Measurements from ENCODE around the gene RUSC2.

The RUSC2 gene

DNA sequence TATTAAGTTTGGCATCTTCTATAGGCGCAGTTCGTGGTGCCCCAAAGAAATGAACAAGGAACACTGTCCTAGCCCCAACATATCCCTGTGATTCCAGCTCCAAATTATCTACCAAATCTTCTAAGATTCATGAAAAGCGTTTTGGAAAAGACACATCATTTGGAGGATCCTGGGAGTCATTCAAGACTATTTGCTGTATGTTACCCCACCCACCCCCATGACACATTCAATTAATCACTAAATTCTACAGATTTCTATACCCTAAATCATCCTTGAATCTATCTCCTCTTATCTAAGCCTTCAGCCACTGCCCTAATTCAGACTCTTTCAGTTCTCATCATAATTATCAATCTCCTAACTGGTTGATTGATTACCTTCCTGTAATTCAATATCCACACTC is 5.5 kb upstream of the RUSC2 start:
- TF ChIP-seq, protein P1, sequence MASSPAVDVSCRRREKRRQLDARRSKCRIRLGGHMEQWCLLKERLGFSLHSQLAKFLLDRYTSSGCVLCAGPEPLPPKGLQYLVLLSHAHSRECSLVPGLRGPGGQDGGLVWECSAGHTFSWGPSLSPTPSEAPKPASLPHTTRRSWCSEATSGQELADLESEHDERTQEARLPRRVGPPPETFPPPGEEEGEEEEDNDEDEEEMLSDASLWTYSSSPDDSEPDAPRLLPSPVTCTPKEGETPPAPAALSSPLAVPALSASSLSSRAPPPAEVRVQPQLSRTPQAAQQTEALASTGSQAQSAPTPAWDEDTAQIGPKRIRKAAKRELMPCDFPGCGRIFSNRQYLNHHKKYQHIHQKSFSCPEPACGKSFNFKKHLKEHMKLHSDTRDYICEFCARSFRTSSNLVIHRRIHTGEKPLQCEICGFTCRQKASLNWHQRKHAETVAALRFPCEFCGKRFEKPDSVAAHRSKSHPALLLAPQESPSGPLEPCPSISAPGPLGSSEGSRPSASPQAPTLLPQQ (tag by site-specific recombination; IDR thresholded peaks at IDR 0.05), result no peak
- TF ChIP-seq ZNF114 (tag by site-specific recombination; IDR thresholded peaks at IDR 0.05) (no peak), ZNF426 (tag by site-specific recombination; IDR thresholded peaks at IDR 0.05) (no peak), ZNF548 (tag by site-specific recombination; IDR thresholded peaks at IDR 0.05) (no peak), MZF1 (tag by site-specific recombination; IDR thresholded peaks at IDR 0.05; ENCODE audit: borderline replicate concordance) (no peak), SETDB1 (IDR thresholded peaks at IDR 0.05; ENCODE audit: insufficient read length, low read length) (no peak), ZNF19 (tag by site-specific recombination; IDR thresholded peaks at IDR 0.05; ENCODE audit: low read depth) (no peak), ZNF133 (tag by site-specific recombination; IDR thresholded peaks at IDR 0.05) (no peak), BCL11B (tag by site-specific recombination; IDR thresholded peaks at IDR 0.05; ENCODE audit: low read depth) (no peak)
- TF ChIP-seq, protein P2, sequence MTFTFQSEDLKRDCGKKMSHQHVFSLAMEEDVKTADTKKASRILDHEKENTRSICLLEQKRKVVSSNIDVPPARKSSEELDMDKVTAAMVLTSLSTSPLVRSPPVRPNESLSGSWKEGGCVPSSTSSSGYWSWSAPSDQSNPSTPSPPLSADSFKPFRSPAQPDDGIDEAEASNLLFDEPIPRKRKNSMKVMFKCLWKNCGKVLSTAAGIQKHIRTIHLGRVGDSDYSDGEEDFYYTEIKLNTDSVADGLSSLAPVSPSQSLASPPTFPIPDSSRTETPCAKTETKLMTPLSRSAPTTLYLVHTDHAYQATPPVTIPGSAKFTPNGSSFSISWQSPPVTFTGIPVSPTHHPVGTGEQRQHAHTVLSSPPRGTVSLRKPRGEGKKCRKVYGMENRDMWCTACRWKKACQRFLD (tag by site-specific recombination; IDR thresholded peaks at IDR 0.05), result no peak
- TF ChIP-seq, protein P3, sequence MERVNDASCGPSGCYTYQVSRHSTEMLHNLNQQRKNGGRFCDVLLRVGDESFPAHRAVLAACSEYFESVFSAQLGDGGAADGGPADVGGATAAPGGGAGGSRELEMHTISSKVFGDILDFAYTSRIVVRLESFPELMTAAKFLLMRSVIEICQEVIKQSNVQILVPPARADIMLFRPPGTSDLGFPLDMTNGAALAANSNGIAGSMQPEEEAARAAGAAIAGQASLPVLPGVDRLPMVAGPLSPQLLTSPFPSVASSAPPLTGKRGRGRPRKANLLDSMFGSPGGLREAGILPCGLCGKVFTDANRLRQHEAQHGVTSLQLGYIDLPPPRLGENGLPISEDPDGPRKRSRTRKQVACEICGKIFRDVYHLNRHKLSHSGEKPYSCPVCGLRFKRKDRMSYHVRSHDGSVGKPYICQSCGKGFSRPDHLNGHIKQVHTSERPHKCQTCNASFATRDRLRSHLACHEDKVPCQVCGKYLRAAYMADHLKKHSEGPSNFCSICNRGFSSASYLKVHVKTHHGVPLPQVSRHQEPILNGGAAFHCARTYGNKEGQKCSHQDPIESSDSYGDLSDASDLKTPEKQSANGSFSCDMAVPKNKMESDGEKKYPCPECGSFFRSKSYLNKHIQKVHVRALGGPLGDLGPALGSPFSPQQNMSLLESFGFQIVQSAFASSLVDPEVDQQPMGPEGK (tag by site-specific recombination; IDR thresholded peaks at IDR 0.05), result no peak
- Histone ChIP-seq H3K27ac (ENCODE audit: extremely low read depth, low read depth, low read length) (no peak overlapping the region), H3K36me3 (ENCODE audit: control insufficient read depth in 2 of 2, insufficient read depth in 1 of 2, low read length in 2 of 2) (no peaks in the 10 kb centered on the region), H3K4me1 (ENCODE audit: control insufficient read depth, insufficient read depth, low read length) (no peaks in the 10 kb centered on the region), H3K4me3 (ENCODE audit: low read depth, low read length) (no peak overlapping the region), H3K9me3 (ENCODE audit: control insufficient read depth, insufficient read depth, low read depth, low read length) (no peaks in the 10 kb centered on the region)
- ChIA-PET CTCF (interaction anchor here (0.7 to 5.1 kb wide), 4 partner anchors 8 to 68 kb away, joined by 3 to 65 read pairs (median 4); no protein-coding TSS in a partner anchor), POLR2A (no interaction called here)

DNA sequence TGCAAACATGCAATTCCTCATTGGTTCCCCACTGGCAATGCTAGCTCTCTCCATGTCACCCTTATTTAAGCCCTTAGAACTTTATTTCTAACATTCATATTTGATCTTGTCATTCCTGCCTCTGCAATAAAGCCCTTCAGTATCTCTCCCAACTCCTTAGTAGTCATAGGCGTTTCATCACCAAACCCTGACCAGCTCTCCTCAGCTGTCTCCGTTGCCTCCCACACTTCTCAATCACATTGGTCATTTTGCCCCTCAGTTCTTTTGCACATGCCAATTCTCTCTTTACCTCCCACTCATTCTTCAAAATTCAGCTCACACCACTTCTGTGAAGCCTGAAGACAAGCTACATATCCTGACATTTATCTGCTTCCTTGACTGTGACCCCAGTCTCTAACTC is 2.8 kb upstream of the RUSC2 start:
- TF ChIP-seq, protein P4, sequence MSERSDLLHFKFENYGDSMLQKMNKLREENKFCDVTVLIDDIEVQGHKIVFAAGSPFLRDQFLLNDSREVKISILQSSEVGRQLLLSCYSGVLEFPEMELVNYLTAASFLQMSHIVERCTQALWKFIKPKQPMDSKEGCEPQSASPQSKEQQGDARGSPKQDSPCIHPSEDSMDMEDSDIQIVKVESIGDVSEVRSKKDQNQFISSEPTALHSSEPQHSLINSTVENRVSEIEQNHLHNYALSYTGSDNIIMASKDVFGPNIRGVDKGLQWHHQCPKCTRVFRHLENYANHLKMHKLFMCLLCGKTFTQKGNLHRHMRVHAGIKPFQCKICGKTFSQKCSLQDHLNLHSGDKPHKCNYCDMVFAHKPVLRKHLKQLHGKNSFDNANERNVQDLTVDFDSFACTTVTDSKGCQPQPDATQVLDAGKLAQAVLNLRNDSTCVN (tag by site-specific recombination; optimal IDR thresholded peaks at IDR 0.05), result no peak
- no peak for TF ChIP-seq ZNF19 (tag by site-specific recombination; IDR thresholded peaks at IDR 0.05; ENCODE audit: low read depth)
- TF ChIP-seq ZNF785 (tag by site-specific recombination; IDR thresholded peaks at IDR 0.05), result no peak
- TF ChIP-seq FEZF1 (tag by site-specific recombination; IDR thresholded peaks at IDR 0.05), result no peak
- no peak for TF ChIP-seq ZIC2 (tag by site-specific recombination; IDR thresholded peaks at IDR 0.05)
- no peak for TF ChIP-seq ZNF416 (tag by site-specific recombination; IDR thresholded peaks at IDR 0.05)
- Histone ChIP-seq H3K36me3 (ENCODE audit: control insufficient read depth in 2 of 2, insufficient read depth in 1 of 2, low read length in 2 of 2) (no peaks in the 10 kb centered on the region), H3K9me3 (ENCODE audit: control insufficient read depth, insufficient read depth, low read depth, low read length) (no peaks in the 10 kb centered on the region), H3K4me3 (ENCODE audit: low read depth, low read length) (no peak overlapping the region), H3K4me1 (ENCODE audit: control insufficient read depth, insufficient read depth, low read length) (peaks cover 3% of the 10 kb centered on the region; the same call in 1 of the 2 replicates), H3K27ac (ENCODE audit: extremely low read depth, low read depth, low read length) (no peak overlapping the region)
- ChIA-PET CTCF (interaction anchor here (0.7 to 5.1 kb wide), 6 partner anchors 12 to 492 kb away, joined by 3 to 65 read pairs (median 4); no protein-coding TSS in a partner anchor), POLR2A (no interaction called here)

DNA sequence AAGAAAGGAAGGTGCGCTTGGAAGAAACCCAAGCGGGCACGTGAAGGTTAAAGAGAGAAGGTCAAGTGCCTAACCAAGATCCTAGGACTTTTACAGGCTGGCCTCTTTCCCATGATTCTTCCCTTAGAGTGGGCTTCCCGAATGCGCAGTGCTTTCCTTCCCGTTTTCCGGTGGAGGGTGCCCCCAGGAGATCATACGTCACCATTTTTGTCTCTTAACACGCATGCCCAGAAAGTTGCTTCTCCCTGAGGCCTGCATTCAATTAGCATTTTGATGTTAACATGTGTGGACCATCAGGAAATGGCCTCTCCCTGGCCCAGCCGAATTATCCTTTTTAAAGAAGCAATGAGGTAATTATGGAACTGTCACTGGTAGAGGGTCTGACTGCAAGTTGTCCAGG is 1.9 kb upstream of the RUSC2 start:
- Histone ChIP-seq H3K27ac (ENCODE audit: extremely low read depth, low read depth, low read length) (no peak overlapping the region), H3K9me3 (ENCODE audit: control insufficient read depth, insufficient read depth, low read depth, low read length) (no peaks in the 10 kb centered on the region), H3K4me1 (ENCODE audit: control insufficient read depth, insufficient read depth, low read length) (peaks cover 3% of the 10 kb centered on the region; the same call in 1 of the 2 replicates), H3K4me3 (ENCODE audit: low read depth, low read length) (no peak overlapping the region), H3K36me3 (ENCODE audit: control insufficient read depth in 2 of 2, insufficient read depth in 1 of 2, low read length in 2 of 2) (no peaks in the 10 kb centered on the region)
- ChIA-PET CTCF (no interaction called here), POLR2A (no interaction called here)
- TF ChIP-seq ZNF433 (tag by site-specific recombination; IDR thresholded peaks at IDR 0.05; ENCODE audit: low read depth) (no peak), ZNF19 (tag by site-specific recombination; IDR thresholded peaks at IDR 0.05; ENCODE audit: low read depth) (no peak), ZNF426 (tag by site-specific recombination; IDR thresholded peaks at IDR 0.05) (no peak), ZNF623 (tag by site-specific recombination; IDR thresholded peaks at IDR 0.05) (no peak), ZNF621 (tag by site-specific recombination; IDR thresholded peaks at IDR 0.05) (no peak), ZNF211 (tag by site-specific recombination; IDR thresholded peaks at IDR 0.05; ENCODE audit: low read depth) (no peak)
- TF ChIP-seq, protein P5, sequence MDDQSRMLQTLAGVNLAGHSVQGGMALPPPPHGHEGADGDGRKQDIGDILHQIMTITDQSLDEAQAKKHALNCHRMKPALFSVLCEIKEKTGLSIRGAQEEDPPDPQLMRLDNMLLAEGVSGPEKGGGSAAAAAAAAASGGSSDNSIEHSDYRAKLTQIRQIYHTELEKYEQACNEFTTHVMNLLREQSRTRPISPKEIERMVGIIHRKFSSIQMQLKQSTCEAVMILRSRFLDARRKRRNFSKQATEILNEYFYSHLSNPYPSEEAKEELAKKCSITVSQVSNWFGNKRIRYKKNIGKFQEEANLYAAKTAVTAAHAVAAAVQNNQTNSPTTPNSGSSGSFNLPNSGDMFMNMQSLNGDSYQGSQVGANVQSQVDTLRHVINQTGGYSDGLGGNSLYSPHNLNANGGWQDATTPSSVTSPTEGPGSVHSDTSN (CRISPR knock-in tag; IDR thresholded peaks at IDR 0.05), result no peak
- TF ChIP-seq, protein P6, sequence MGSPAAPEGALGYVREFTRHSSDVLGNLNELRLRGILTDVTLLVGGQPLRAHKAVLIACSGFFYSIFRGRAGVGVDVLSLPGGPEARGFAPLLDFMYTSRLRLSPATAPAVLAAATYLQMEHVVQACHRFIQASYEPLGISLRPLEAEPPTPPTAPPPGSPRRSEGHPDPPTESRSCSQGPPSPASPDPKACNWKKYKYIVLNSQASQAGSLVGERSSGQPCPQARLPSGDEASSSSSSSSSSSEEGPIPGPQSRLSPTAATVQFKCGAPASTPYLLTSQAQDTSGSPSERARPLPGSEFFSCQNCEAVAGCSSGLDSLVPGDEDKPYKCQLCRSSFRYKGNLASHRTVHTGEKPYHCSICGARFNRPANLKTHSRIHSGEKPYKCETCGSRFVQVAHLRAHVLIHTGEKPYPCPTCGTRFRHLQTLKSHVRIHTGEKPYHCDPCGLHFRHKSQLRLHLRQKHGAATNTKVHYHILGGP (tag by site-specific recombination; IDR thresholded peaks at IDR 0.05), result no peak
